H1 (cell line): ENCODE results near the gene TLK1. TPM values are rescaled to one million over a fixed set of nuclear protein-coding genes. Genes with fewer than 3 reads are reported as not detected.

ENCODE experiments used
- CTCF ChIA-PET: fragments of 300-600 bp; sonication (Branson Sonifier 250); formaldehyde crosslinking; loops from one replicate; lab custom pipeline; 2021; ENCODE audit not compliant: partially characterized antibody; lab: Charles Lee
- POLR2A ChIA-PET: fragments of 300-600 bp; sonication (Branson Sonifier 250); formaldehyde crosslinking; loops from one replicate; lab custom pipeline; 2021; ENCODE audit warnings: inconsistent platforms; ENCODE audit not compliant: partially characterized antibody; lab: Charles Lee
- DNase-seq, 2 experiments: peaks; one replicate each; pipeline versions ENCODE4 v3.0.0 to v3.0.0-alpha.2; 2010 to 2022; ENCODE audit warnings: low spot score in 2 of 2, low read depth in 1 of 2, mixed read lengths in 1 of 2
- FAIRE-seq: peaks from 2 replicates; lab custom pipeline; 2011; peaks lifted over from hg19 to GRCh38; lab: Jason Lieb, UNC
- H2AFZ ChIP-seq: 2 replicates; pipeline ENCODE4 v1.8.1; 2012; ENCODE audit warnings: low read length, inconsistent platforms
- H2AK5ac ChIP-seq: 2 replicates; pipeline ENCODE4 v1.6.1; 2013; ENCODE audit warnings: low read depth, low read length
- H2BK120ac ChIP-seq: replicated peaks from 2 replicates; pipeline ENCODE3; 2013; ENCODE audit warnings: low read depth, low read length, inconsistent platforms
- H2BK12ac ChIP-seq: 2 replicates; pipeline ENCODE4 v1.6.1; 2013; ENCODE audit warnings: low read depth, low read length
- H2BK15ac ChIP-seq: 2 replicates; pipeline ENCODE4 v1.6.1; 2013; ENCODE audit warnings: low read length
- H2BK20ac ChIP-seq: 2 replicates; pipeline ENCODE4 v1.6.1; 2013; ENCODE audit warnings: low read length
- H2BK5ac ChIP-seq: 2 replicates; pipeline ENCODE4 v1.6.1; 2013; ENCODE audit warnings: low read depth, low read length
- H3K14ac ChIP-seq: 2 replicates; pipeline ENCODE4 v1.6.1; 2013; ENCODE audit warnings: inconsistent platforms; ENCODE audit not compliant: insufficient read length
- H3K18ac ChIP-seq: 2 replicates; pipeline ENCODE4 v1.6.1; 2013; ENCODE audit warnings: low read length; ENCODE audit errors: extremely low read depth
- H3K23ac ChIP-seq: 2 replicates; pipeline ENCODE4 v1.6.1; 2013; ENCODE audit warnings: inconsistent platforms; ENCODE audit not compliant: insufficient read length
- H3K23me2 ChIP-seq: 2 replicates; pipeline ENCODE4 v1.6.1; 2013; ENCODE audit warnings: low read depth, low read length
- H3K27ac ChIP-seq: 2 replicates; pipeline ENCODE4 v1.6.1; 2011; ENCODE audit warnings: low read depth, low read length, inconsistent platforms
- H3K27me3 ChIP-seq, 4 experiments: replicated peaks in 1 of 4; 1 replicate in 1 of 4; 2 replicates in 3 of 4; pipeline versions ENCODE4 v1.6.1 to v1.8.1; 2011 to 2013; ENCODE audit warnings: low read length in 3 of 4, mild to moderate bottlenecking in 3 of 4, inconsistent platforms in 2 of 4, mixed read lengths in 2 of 4, moderate library complexity in 1 of 4; ENCODE audit not compliant: control insufficient read depth in 3 of 4, insufficient read depth in 3 of 4; ENCODE audit errors: extremely low read depth in 1 of 4
- H3K36me3 ChIP-seq, 4 experiments: 2 replicates each; pipeline versions ENCODE4 v1.6.1 to v1.8.1; 2011 to 2013; ENCODE audit warnings: mild to moderate bottlenecking in 4 of 4, low read length in 3 of 4, moderate library complexity in 2 of 4, control low read depth in 1 of 4, inconsistent platforms in 1 of 4; ENCODE audit not compliant: insufficient read depth in 4 of 4, control insufficient read depth in 2 of 4
- H3K4ac ChIP-seq: replicated peaks from 2 replicates; pipeline ENCODE3; 2013; ENCODE audit warnings: low read length, low read depth, mixed read lengths, inconsistent platforms; ENCODE audit not compliant: insufficient read length
- H3K4me1 ChIP-seq, 4 experiments: replicated peaks in 1 of 4; 1 replicate in 1 of 4; 2 replicates in 3 of 4; pipeline versions ENCODE4 v1.6.1 to v1.8.1; 2011 to 2013; ENCODE audit warnings: low read length in 3 of 4, inconsistent platforms in 2 of 4, mixed read lengths in 1 of 4; ENCODE audit not compliant: insufficient read depth in 4 of 4, control insufficient read depth in 3 of 4
- H3K4me2 ChIP-seq, 2 experiments: 2 replicates each; pipeline versions ENCODE4 v1.6.1 to v1.8.1; 2011 to 2013; ENCODE audit warnings: low read depth in 2 of 2, low read length in 2 of 2, control low read depth in 1 of 2, inconsistent platforms in 1 of 2, mild to moderate bottlenecking in 1 of 2; ENCODE audit not compliant: insufficient read depth in 1 of 2
- H3K4me3 ChIP-seq, 4 experiments: fragments of 200-600, 300-600 bp in 1 of 4; sonication (generic), shearing (Covaris generic), sonication (Bioruptor Twin) in 1 of 4; 2 replicates each; pipeline versions ENCODE4 v1.5.1 to v1.8.1; 2011 to 2016; ENCODE audit warnings: low read length in 4 of 4, low read depth in 3 of 4, control low read depth in 2 of 4, inconsistent platforms in 2 of 4, mild to moderate bottlenecking in 2 of 4, mixed read lengths in 1 of 4, moderate library complexity in 1 of 4; ENCODE audit not compliant: insufficient read depth in 2 of 4; ENCODE audit errors: extremely low read depth in 1 of 4
- H3K56ac ChIP-seq: replicated peaks from 2 replicates; pipeline ENCODE3; 2013; ENCODE audit warnings: low read depth, mild to moderate bottlenecking, mixed read lengths, low read length, inconsistent platforms; ENCODE audit not compliant: insufficient read length
- H3K79me1 ChIP-seq: 2 replicates; pipeline ENCODE4 v1.6.1; 2013; ENCODE audit warnings: low read depth, low read length, control low read depth
- H3K79me2 ChIP-seq, 2 experiments: 2 replicates each; pipeline versions ENCODE4 v1.6.1 to v1.8.1; 2012 to 2013; ENCODE audit warnings: low read length in 2 of 2, mild to moderate bottlenecking in 2 of 2, inconsistent platforms in 1 of 2; ENCODE audit not compliant: insufficient read depth in 2 of 2, control insufficient read depth in 1 of 2
- H3K9ac ChIP-seq, 4 experiments: replicated peaks in 1 of 4; 1 replicate in 1 of 4; 2 replicates in 3 of 4; pipeline versions ENCODE4 v1.6.1 to v1.8.1; 2011 to 2013; ENCODE audit warnings: low read depth in 3 of 4, low read length in 3 of 4, control low read depth in 2 of 4, mild to moderate bottlenecking in 2 of 4, moderate library complexity in 2 of 4, inconsistent platforms in 1 of 4; ENCODE audit errors: extremely low read depth in 1 of 4
- H3K9me3 ChIP-seq, 2 experiments: 2 replicates each; pipeline versions ENCODE4 v1.6.1 to v1.8.1; 2012 to 2013; ENCODE audit warnings: mild to moderate bottlenecking in 2 of 2, moderate library complexity in 2 of 2, control low read depth in 1 of 2, inconsistent platforms in 1 of 2, low read depth in 1 of 2, low read length in 1 of 2, mixed read lengths in 1 of 2; ENCODE audit not compliant: insufficient read depth in 2 of 2
- H4K20me1 ChIP-seq, 2 experiments: replicated peaks in 1 of 2; 2 replicates each; pipeline versions ENCODE3 to v1.8.1; 2011 to 2013; ENCODE audit warnings: inconsistent platforms in 2 of 2, low read length in 2 of 2, mild to moderate bottlenecking in 1 of 2; ENCODE audit not compliant: insufficient read depth in 2 of 2, control insufficient read depth in 1 of 2
- H4K5ac ChIP-seq: 2 replicates; pipeline ENCODE4 v1.6.1; 2013; ENCODE audit warnings: low read length, low read depth, mixed read lengths, inconsistent platforms; ENCODE audit not compliant: insufficient read length
- H4K8ac ChIP-seq: 2 replicates; pipeline ENCODE4 v1.8.0; 2013; ENCODE audit warnings: mild to moderate bottlenecking, moderate library complexity, low read length, inconsistent platforms; ENCODE audit not compliant: insufficient read depth; ENCODE audit errors: extremely low read depth
- H4K91ac ChIP-seq: replicated peaks from 2 replicates; pipeline ENCODE3; 2013; ENCODE audit warnings: low read length, mixed read lengths, inconsistent platforms; ENCODE audit not compliant: insufficient read length
- FOSL1 ChIP-seq: IDR thresholded peaks from 2 replicates; pipeline ENCODE4 v1.6.1; 2011; ENCODE audit warnings: mild to moderate bottlenecking, low read depth, low read length, moderate library complexity; ENCODE audit not compliant: insufficient read depth
- KDM1A ChIP-seq: fragments of 200-600, 300-600 bp; sonication (generic); IDR thresholded peaks from 2 replicates; pipeline ENCODE4 v1.7.1; 2016; ENCODE audit warnings: mild to moderate bottlenecking, low read length, borderline replicate concordance
- MAFK ChIP-seq: IDR thresholded peaks from 2 replicates; pipeline ENCODE4 v1.6.1; 2012; ENCODE audit warnings: low read depth, mild to moderate bottlenecking, improper control_type of control experiment, low read length
- NRF1 ChIP-seq: IDR thresholded peaks from 2 replicates; pipeline ENCODE4 v1.6.1; 2011; ENCODE audit warnings: mild to moderate bottlenecking, low read depth, low read length, improper control_type of control experiment
- POU5F1 ChIP-seq: IDR thresholded peaks from 2 replicates; pipeline ENCODE4 v1.6.1; 2011; ENCODE audit warnings: low read depth, mild to moderate bottlenecking, low read length, moderate library complexity
- RFX5 ChIP-seq: IDR thresholded peaks from 2 replicates; pipeline ENCODE4 v1.6.1; 2011; ENCODE audit warnings: low read depth, low read length, improper control_type of control experiment, borderline replicate concordance
- TBP ChIP-seq: IDR thresholded peaks from 2 replicates; pipeline ENCODE4 v1.6.1; 2011; ENCODE audit warnings: low read depth, low read length, improper control_type of control experiment
- WGBS, 2 experiments: shearing (Covaris generic) in 1 of 2; methylation state at CpG; one replicate each; pipeline versions ENCODE4 v1.1.6 to v1.1.7; 2013 to 2015; ENCODE audit warnings: low lambda C conversion rate in 2 of 2, mixed read lengths in 2 of 2, inconsistent platforms in 1 of 2, low coverage in 1 of 2, missing lambda C conversion rate in 1 of 2; ENCODE audit not compliant: insufficient replicate concordance in 2 of 2, insufficient coverage in 1 of 2, insufficient read length in 1 of 2; ENCODE audit errors: extremely low coverage in 1 of 2, missing lambda C conversion rate in 1 of 2; 5-methylcytosine and 5-hydroxymethylcytosine counted together
- polyA plus RNA-seq, 7 experiments: library from polyadenylated mRNA; depleted of rRNA in 3 of 7; stranded (reverse) in 5 of 7; unstranded in 2 of 7; fragments of >200 nt in 5 of 7; fragments of 200-250 nt in 2 of 7; gene quantifications; 1 replicate in 5 of 7; 2 replicates in 1 of 7; 4 replicates in 1 of 7; pipeline versions ENCODE4 v1.2.1 to v1.2.3, GENCODE V29; 2011 to 2013; ENCODE audit warnings: missing spikeins in 2 of 7, mixed read lengths in 2 of 7
- total RNA-seq: library from RNA; stranded (reverse); fragmentation: NEBNext Ultra II Directional; extraction: Animal tissue kit (Norgen Biotek cat#: 25700); gene quantifications from 2 replicates; pipeline ENCODE4 v1.2.1, GENCODE V29; 2021
- TF ChIP-seq, protein P1 (sequence below): IDR thresholded peaks from 2 replicates; pipeline ENCODE4 v1.6.1; 2012; ENCODE audit warnings: inconsistent platforms
- TF ChIP-seq, protein P2 (sequence below): IDR thresholded peaks from 2 replicates; pipeline ENCODE4 v1.6.1; 2012; ENCODE audit warnings: inconsistent platforms
- TF ChIP-seq, protein P3 (sequence below), 3 experiments: IDR thresholded peaks; 1 replicate in 2 of 3; 2 replicates in 1 of 3; pipeline versions ENCODE4 v1.5.1 to v1.6.1; 2011; ENCODE audit warnings: low read length in 3 of 3, mild to moderate bottlenecking in 3 of 3, inconsistent platforms in 2 of 3, low read depth in 1 of 3, moderate library complexity in 1 of 3; ENCODE audit not compliant: insufficient read depth in 1 of 3; ENCODE audit errors: control extremely low read depth in 1 of 3

The TLK1 gene
- total and polyA plus RNA-seq, 2 of the 8 experiments (the other 6 are each of a cell fraction or from before 2014, with no cell fraction given), result 11.2 to 102 TPM

DNA sequence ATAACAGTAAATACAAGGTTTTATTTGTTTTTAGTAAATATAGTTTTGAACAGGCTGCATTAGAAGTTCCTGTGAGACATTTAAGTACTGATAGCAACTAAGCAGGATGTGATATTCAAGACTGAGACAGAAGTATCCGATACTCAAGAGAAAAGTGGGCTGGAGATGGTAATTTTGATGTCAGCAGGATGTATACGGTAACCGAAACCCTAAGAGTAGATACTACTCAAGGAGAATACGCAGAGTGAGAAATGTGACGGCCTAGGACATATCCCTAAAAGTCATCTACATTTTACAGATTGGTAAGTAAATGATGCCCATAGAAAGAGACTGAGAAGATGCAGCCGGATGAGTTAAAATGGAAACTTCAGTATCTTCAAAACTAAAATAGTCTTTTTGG is 116.3 kb downstream of the TLK1 start:
- no peak overlapping the region for H3K4me2 ChIP-seq
- H3K23ac ChIP-seq, result no peak overlapping the region
- H3K14ac ChIP-seq, result no peak overlapping the region
- H4K91ac ChIP-seq, result no peak overlapping the region
- DNase-seq (no peak), FAIRE-seq (no peak)
- H2BK5ac ChIP-seq, result no peak overlapping the region
- H2BK15ac ChIP-seq, result no peak overlapping the region
- H3K9ac ChIP-seq, result no peak overlapping the region
- no peak overlapping the region for H3K56ac ChIP-seq
- ChIA-PET POLR2A (no interaction called here), CTCF (no interaction called here)
- no peak overlapping the region for H2BK20ac ChIP-seq
- H3K27ac ChIP-seq, result no peak overlapping the region; the same call in 1 of the 2 replicates
- no peaks in the 10 kb centered on the region for H3K23me2 ChIP-seq
- H2BK12ac ChIP-seq, result no peak overlapping the region
- peaks cover 0 to 10% (median 2%) of the 10 kb centered on the region in 4 experiments; a peak in 3 of 7 replicates for H3K4me1 ChIP-seq
- H2AK5ac ChIP-seq, result no peak overlapping the region
- no peaks in the 10 kb centered on the region for H3K79me2 ChIP-seq
- no peak overlapping the region for H3K4ac ChIP-seq
- H3K27me3 ChIP-seq, result no peaks in the 10 kb centered on the region
- H3K4me3 ChIP-seq, result no peak overlapping the region
- H3K18ac ChIP-seq, result no peak overlapping the region
- 65% methylated on average over 6 of the region's 6 CpGs; no CpG with 5 or more reads in 1 of the 2 experiments for WGBS, 2 experiments
- H2AFZ ChIP-seq, result no peak overlapping the region
- peaks cover 5 to 52% (median 23%) of the 10 kb centered on the region in 4 experiments; a peak in 6 of 8 replicates for H3K36me3 ChIP-seq
- H3K9me3 ChIP-seq, result no peaks in the 10 kb centered on the region
- H3K79me1 ChIP-seq, result no peaks in the 10 kb centered on the region
- H2BK120ac ChIP-seq, result no peak overlapping the region
- H4K8ac ChIP-seq, result no peak overlapping the region
- H4K20me1 ChIP-seq, result no peaks in the 10 kb centered on the region
- H4K5ac ChIP-seq, result no peak overlapping the region
- no peak for TF ChIP-seq KDM1A
- TF ChIP-seq TBP, result no peak
- TF ChIP-seq, protein P1, sequence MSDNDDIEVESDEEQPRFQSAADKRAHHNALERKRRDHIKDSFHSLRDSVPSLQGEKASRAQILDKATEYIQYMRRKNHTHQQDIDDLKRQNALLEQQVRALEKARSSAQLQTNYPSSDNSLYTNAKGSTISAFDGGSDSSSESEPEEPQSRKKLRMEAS, result no peak
- no peak for TF ChIP-seq MAFK
- TF ChIP-seq, protein P2, sequence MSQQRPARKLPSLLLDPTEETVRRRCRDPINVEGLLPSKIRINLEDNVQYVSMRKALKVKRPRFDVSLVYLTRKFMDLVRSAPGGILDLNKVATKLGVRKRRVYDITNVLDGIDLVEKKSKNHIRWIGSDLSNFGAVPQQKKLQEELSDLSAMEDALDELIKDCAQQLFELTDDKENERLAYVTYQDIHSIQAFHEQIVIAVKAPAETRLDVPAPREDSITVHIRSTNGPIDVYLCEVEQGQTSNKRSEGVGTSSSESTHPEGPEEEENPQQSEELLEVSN, result no peak
- TF ChIP-seq NRF1, result no peak
- TF ChIP-seq RFX5, result no peak
- no peak for TF ChIP-seq POU5F1
- TF ChIP-seq, protein P3, sequence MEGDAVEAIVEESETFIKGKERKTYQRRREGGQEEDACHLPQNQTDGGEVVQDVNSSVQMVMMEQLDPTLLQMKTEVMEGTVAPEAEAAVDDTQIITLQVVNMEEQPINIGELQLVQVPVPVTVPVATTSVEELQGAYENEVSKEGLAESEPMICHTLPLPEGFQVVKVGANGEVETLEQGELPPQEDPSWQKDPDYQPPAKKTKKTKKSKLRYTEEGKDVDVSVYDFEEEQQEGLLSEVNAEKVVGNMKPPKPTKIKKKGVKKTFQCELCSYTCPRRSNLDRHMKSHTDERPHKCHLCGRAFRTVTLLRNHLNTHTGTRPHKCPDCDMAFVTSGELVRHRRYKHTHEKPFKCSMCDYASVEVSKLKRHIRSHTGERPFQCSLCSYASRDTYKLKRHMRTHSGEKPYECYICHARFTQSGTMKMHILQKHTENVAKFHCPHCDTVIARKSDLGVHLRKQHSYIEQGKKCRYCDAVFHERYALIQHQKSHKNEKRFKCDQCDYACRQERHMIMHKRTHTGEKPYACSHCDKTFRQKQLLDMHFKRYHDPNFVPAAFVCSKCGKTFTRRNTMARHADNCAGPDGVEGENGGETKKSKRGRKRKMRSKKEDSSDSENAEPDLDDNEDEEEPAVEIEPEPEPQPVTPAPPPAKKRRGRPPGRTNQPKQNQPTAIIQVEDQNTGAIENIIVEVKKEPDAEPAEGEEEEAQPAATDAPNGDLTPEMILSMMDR (IDR thresholded peaks at IDR 0.05; ENCODE audit: control extremely low read depth in 1 of 3, insufficient read depth in 1 of 3, low read depth in 1 of 3, low read length in 3 of 3), result no peak
- TF ChIP-seq FOSL1, result no peak
